H1 (cell line): Measurements from ENCODE around the gene LRRC4C. TPM values are rescaled to one million over a fixed set of nuclear protein-coding genes. Genes with fewer than 3 reads are reported as not detected.

Experiments
- CTCF ChIA-PET: fragments of 300-600 bp; sonication (Branson Sonifier 250); formaldehyde crosslinking; loops from one replicate; lab custom pipeline; 2021; ENCODE audit not compliant: partially characterized antibody; lab: Charles Lee
- POLR2A ChIA-PET: fragments of 300-600 bp; sonication (Branson Sonifier 250); formaldehyde crosslinking; loops from one replicate; lab custom pipeline; 2021; ENCODE audit warnings: inconsistent platforms; ENCODE audit not compliant: partially characterized antibody; lab: Charles Lee
- DNase-seq, 2 experiments: peaks; one replicate each; pipeline versions ENCODE4 v3.0.0 to v3.0.0-alpha.2; 2010 to 2022; ENCODE audit warnings: low spot score in 2 of 2, low read depth in 1 of 2, mixed read lengths in 1 of 2
- FAIRE-seq: peaks from 2 replicates; lab custom pipeline; 2011; peaks lifted over from hg19 to GRCh38; lab: Jason Lieb, UNC
- H2AFZ ChIP-seq: 2 replicates; pipeline ENCODE4 v1.8.1; 2012; ENCODE audit warnings: low read length, inconsistent platforms
- H2AK5ac ChIP-seq: 2 replicates; pipeline ENCODE4 v1.6.1; 2013; ENCODE audit warnings: low read depth, low read length
- H2BK120ac ChIP-seq: replicated peaks from 2 replicates; pipeline ENCODE3; 2013; ENCODE audit warnings: low read depth, low read length, inconsistent platforms
- H2BK12ac ChIP-seq: 2 replicates; pipeline ENCODE4 v1.6.1; 2013; ENCODE audit warnings: low read depth, low read length
- H2BK15ac ChIP-seq: 2 replicates; pipeline ENCODE4 v1.6.1; 2013; ENCODE audit warnings: low read length
- H2BK20ac ChIP-seq: 2 replicates; pipeline ENCODE4 v1.6.1; 2013; ENCODE audit warnings: low read length
- H2BK5ac ChIP-seq: 2 replicates; pipeline ENCODE4 v1.6.1; 2013; ENCODE audit warnings: low read depth, low read length
- H3K14ac ChIP-seq: 2 replicates; pipeline ENCODE4 v1.6.1; 2013; ENCODE audit warnings: inconsistent platforms; ENCODE audit not compliant: insufficient read length
- H3K18ac ChIP-seq: 2 replicates; pipeline ENCODE4 v1.6.1; 2013; ENCODE audit warnings: low read length; ENCODE audit errors: extremely low read depth
- H3K23ac ChIP-seq: 2 replicates; pipeline ENCODE4 v1.6.1; 2013; ENCODE audit warnings: inconsistent platforms; ENCODE audit not compliant: insufficient read length
- H3K23me2 ChIP-seq: 2 replicates; pipeline ENCODE4 v1.6.1; 2013; ENCODE audit warnings: low read depth, low read length
- H3K27ac ChIP-seq: 2 replicates; pipeline ENCODE4 v1.6.1; 2011; ENCODE audit warnings: low read depth, low read length, inconsistent platforms
- H3K27me3 ChIP-seq, 4 experiments: replicated peaks in 1 of 4; 1 replicate in 1 of 4; 2 replicates in 3 of 4; pipeline versions ENCODE4 v1.6.1 to v1.8.1; 2011 to 2013; ENCODE audit warnings: low read length in 3 of 4, mild to moderate bottlenecking in 3 of 4, inconsistent platforms in 2 of 4, mixed read lengths in 2 of 4, moderate library complexity in 1 of 4; ENCODE audit not compliant: control insufficient read depth in 3 of 4, insufficient read depth in 3 of 4; ENCODE audit errors: extremely low read depth in 1 of 4
- H3K36me3 ChIP-seq, 4 experiments: 2 replicates each; pipeline versions ENCODE4 v1.6.1 to v1.8.1; 2011 to 2013; ENCODE audit warnings: mild to moderate bottlenecking in 4 of 4, low read length in 3 of 4, moderate library complexity in 2 of 4, control low read depth in 1 of 4, inconsistent platforms in 1 of 4; ENCODE audit not compliant: insufficient read depth in 4 of 4, control insufficient read depth in 2 of 4
- H3K4ac ChIP-seq: replicated peaks from 2 replicates; pipeline ENCODE3; 2013; ENCODE audit warnings: low read length, low read depth, mixed read lengths, inconsistent platforms; ENCODE audit not compliant: insufficient read length
- H3K4me1 ChIP-seq, 4 experiments: replicated peaks in 1 of 4; 1 replicate in 1 of 4; 2 replicates in 3 of 4; pipeline versions ENCODE4 v1.6.1 to v1.8.1; 2011 to 2013; ENCODE audit warnings: low read length in 3 of 4, inconsistent platforms in 2 of 4, mixed read lengths in 1 of 4; ENCODE audit not compliant: insufficient read depth in 4 of 4, control insufficient read depth in 3 of 4
- H3K4me2 ChIP-seq, 2 experiments: 2 replicates each; pipeline versions ENCODE4 v1.6.1 to v1.8.1; 2011 to 2013; ENCODE audit warnings: low read depth in 2 of 2, low read length in 2 of 2, control low read depth in 1 of 2, inconsistent platforms in 1 of 2, mild to moderate bottlenecking in 1 of 2; ENCODE audit not compliant: insufficient read depth in 1 of 2
- H3K4me3 ChIP-seq, 4 experiments: fragments of 200-600, 300-600 bp in 1 of 4; sonication (generic), shearing (Covaris generic), sonication (Bioruptor Twin) in 1 of 4; 2 replicates each; pipeline versions ENCODE4 v1.5.1 to v1.8.1; 2011 to 2016; ENCODE audit warnings: low read length in 4 of 4, low read depth in 3 of 4, control low read depth in 2 of 4, inconsistent platforms in 2 of 4, mild to moderate bottlenecking in 2 of 4, mixed read lengths in 1 of 4, moderate library complexity in 1 of 4; ENCODE audit not compliant: insufficient read depth in 2 of 4; ENCODE audit errors: extremely low read depth in 1 of 4
- H3K56ac ChIP-seq: replicated peaks from 2 replicates; pipeline ENCODE3; 2013; ENCODE audit warnings: low read depth, mild to moderate bottlenecking, mixed read lengths, low read length, inconsistent platforms; ENCODE audit not compliant: insufficient read length
- H3K79me1 ChIP-seq: 2 replicates; pipeline ENCODE4 v1.6.1; 2013; ENCODE audit warnings: low read depth, low read length, control low read depth
- H3K79me2 ChIP-seq, 2 experiments: 2 replicates each; pipeline versions ENCODE4 v1.6.1 to v1.8.1; 2012 to 2013; ENCODE audit warnings: low read length in 2 of 2, mild to moderate bottlenecking in 2 of 2, inconsistent platforms in 1 of 2; ENCODE audit not compliant: insufficient read depth in 2 of 2, control insufficient read depth in 1 of 2
- H3K9ac ChIP-seq, 4 experiments: replicated peaks in 1 of 4; 1 replicate in 1 of 4; 2 replicates in 3 of 4; pipeline versions ENCODE4 v1.6.1 to v1.8.1; 2011 to 2013; ENCODE audit warnings: low read depth in 3 of 4, low read length in 3 of 4, control low read depth in 2 of 4, mild to moderate bottlenecking in 2 of 4, moderate library complexity in 2 of 4, inconsistent platforms in 1 of 4; ENCODE audit errors: extremely low read depth in 1 of 4
- H3K9me3 ChIP-seq, 2 experiments: 2 replicates each; pipeline versions ENCODE4 v1.6.1 to v1.8.1; 2012 to 2013; ENCODE audit warnings: mild to moderate bottlenecking in 2 of 2, moderate library complexity in 2 of 2, control low read depth in 1 of 2, inconsistent platforms in 1 of 2, low read depth in 1 of 2, low read length in 1 of 2, mixed read lengths in 1 of 2; ENCODE audit not compliant: insufficient read depth in 2 of 2
- H4K20me1 ChIP-seq, 2 experiments: replicated peaks in 1 of 2; 2 replicates each; pipeline versions ENCODE3 to v1.8.1; 2011 to 2013; ENCODE audit warnings: inconsistent platforms in 2 of 2, low read length in 2 of 2, mild to moderate bottlenecking in 1 of 2; ENCODE audit not compliant: insufficient read depth in 2 of 2, control insufficient read depth in 1 of 2
- H4K5ac ChIP-seq: 2 replicates; pipeline ENCODE4 v1.6.1; 2013; ENCODE audit warnings: low read length, low read depth, mixed read lengths, inconsistent platforms; ENCODE audit not compliant: insufficient read length
- H4K8ac ChIP-seq: 2 replicates; pipeline ENCODE4 v1.8.0; 2013; ENCODE audit warnings: mild to moderate bottlenecking, moderate library complexity, low read length, inconsistent platforms; ENCODE audit not compliant: insufficient read depth; ENCODE audit errors: extremely low read depth
- H4K91ac ChIP-seq: replicated peaks from 2 replicates; pipeline ENCODE3; 2013; ENCODE audit warnings: low read length, mixed read lengths, inconsistent platforms; ENCODE audit not compliant: insufficient read length
- SP2 ChIP-seq: IDR thresholded peaks from 2 replicates; pipeline ENCODE4 v1.6.1; 2012; ENCODE audit warnings: mild to moderate bottlenecking, low read length, inconsistent platforms
- TAF7 ChIP-seq: optimal IDR thresholded peaks from 2 replicates; pipeline ENCODE3; 2011; ENCODE audit warnings: low read depth, mild to moderate bottlenecking, inconsistent platforms, low read length, moderate library complexity, borderline replicate concordance
- WGBS, 2 experiments: shearing (Covaris generic) in 1 of 2; methylation state at CpG; one replicate each; pipeline versions ENCODE4 v1.1.6 to v1.1.7; 2013 to 2015; ENCODE audit warnings: low lambda C conversion rate in 2 of 2, mixed read lengths in 2 of 2, inconsistent platforms in 1 of 2, low coverage in 1 of 2, missing lambda C conversion rate in 1 of 2; ENCODE audit not compliant: insufficient replicate concordance in 2 of 2, insufficient coverage in 1 of 2, insufficient read length in 1 of 2; ENCODE audit errors: extremely low coverage in 1 of 2, missing lambda C conversion rate in 1 of 2; 5-methylcytosine and 5-hydroxymethylcytosine counted together
- polyA plus RNA-seq, 7 experiments: library from polyadenylated mRNA; depleted of rRNA in 3 of 7; stranded (reverse) in 5 of 7; unstranded in 2 of 7; fragments of >200 nt in 5 of 7; fragments of 200-250 nt in 2 of 7; gene quantifications; 1 replicate in 5 of 7; 2 replicates in 1 of 7; 4 replicates in 1 of 7; pipeline versions ENCODE4 v1.2.1 to v1.2.3, GENCODE V29; 2011 to 2013; ENCODE audit warnings: missing spikeins in 2 of 7, mixed read lengths in 2 of 7
- total RNA-seq: library from RNA; stranded (reverse); fragmentation: NEBNext Ultra II Directional; extraction: Animal tissue kit (Norgen Biotek cat#: 25700); gene quantifications from 2 replicates; pipeline ENCODE4 v1.2.1, GENCODE V29; 2021

Gene LRRC4C
- total and polyA plus RNA-seq, 2 of the 8 experiments (the other 6 are each of a cell fraction or from before 2014, with no cell fraction given) = 0.23 to 2.2 TPM

- Histone ChIP-seq H3K36me3 (no peaks in the 10 kb centered on the region; a peak in 1 of 8 replicates), H2AFZ (no peak overlapping the region), H4K8ac (no peak overlapping the region), H3K79me1 (no peaks in the 10 kb centered on the region), H3K56ac (no peak overlapping the region), H3K4ac (no peak overlapping the region), H3K23ac (no peak overlapping the region), H4K5ac (no peak overlapping the region), H2BK120ac (no peak overlapping the region), H3K4me2 (no peak overlapping the region), H2BK12ac (no peak overlapping the region), H3K9ac (no peak overlapping the region), H4K91ac (no peak overlapping the region), H4K20me1 (no peaks in the 10 kb centered on the region), H3K4me3 (no peak overlapping the region), H2BK15ac (no peak overlapping the region), H3K9me3 (peaks cover 0 to 7% of the 10 kb centered on the region in 2 experiments; a peak in 2 of 4 replicates), H3K27ac (no peak overlapping the region), H2AK5ac (no peak overlapping the region), H3K18ac (no peak overlapping the region), H3K27me3 (peaks cover 0 to 1% (median 0%) of the 10 kb centered on the region in 4 experiments; a peak in 1 of 7 replicates), H2BK20ac (no peak overlapping the region), H3K4me1 (peaks cover 0 to 4% (median 0%) of the 10 kb centered on the region in 4 experiments; a peak in 1 of 7 replicates), H2BK5ac (no peak overlapping the region), H3K79me2 (no peaks in the 10 kb centered on the region), H3K14ac (no peak overlapping the region), H3K23me2 (no peaks in the 10 kb centered on the region)
- WGBS, 2 experiments = 89% methylated on average over 1 of the region's 1 CpG; no CpG with 5 or more reads in 1 of the 2 experiments
- FAIRE-seq (no peak), DNase-seq (no peak)
- ChIA-PET CTCF (interaction anchor here (0.8 kb wide), 1 partner anchor 917 kb away, joined by 3 read pairs; no protein-coding TSS in a partner anchor), POLR2A (no interaction called here)
- TF ChIP-seq SP2 (no peak), TAF7 (no peak)
Measured at GRCh38 chr11:40118026-40118425, 1341.4 kb downstream of the LRRC4C start.
